B cell (primary cell): Measurements from ENCODE around the gene HOXA9.

Source experiments
- EZH2 ChIP-seq: IDR thresholded peaks from 2 replicates; pipeline ENCODE4 v1.6.1; 2012; ENCODE audit warnings: borderline replicate concordance, low read depth, mild to moderate bottlenecking, moderate library complexity, low read length; ENCODE audit not compliant: insufficient read depth, poor library complexity, severe bottlenecking
- TF ChIP-seq, protein P1 (sequence below): fragments of 200-600 bp; IDR thresholded peaks from one replicate; pipeline ENCODE4 v1.8.0; 2022; ENCODE audit warnings: antibody characterized with exemption, mild to moderate bottlenecking

DNA sequence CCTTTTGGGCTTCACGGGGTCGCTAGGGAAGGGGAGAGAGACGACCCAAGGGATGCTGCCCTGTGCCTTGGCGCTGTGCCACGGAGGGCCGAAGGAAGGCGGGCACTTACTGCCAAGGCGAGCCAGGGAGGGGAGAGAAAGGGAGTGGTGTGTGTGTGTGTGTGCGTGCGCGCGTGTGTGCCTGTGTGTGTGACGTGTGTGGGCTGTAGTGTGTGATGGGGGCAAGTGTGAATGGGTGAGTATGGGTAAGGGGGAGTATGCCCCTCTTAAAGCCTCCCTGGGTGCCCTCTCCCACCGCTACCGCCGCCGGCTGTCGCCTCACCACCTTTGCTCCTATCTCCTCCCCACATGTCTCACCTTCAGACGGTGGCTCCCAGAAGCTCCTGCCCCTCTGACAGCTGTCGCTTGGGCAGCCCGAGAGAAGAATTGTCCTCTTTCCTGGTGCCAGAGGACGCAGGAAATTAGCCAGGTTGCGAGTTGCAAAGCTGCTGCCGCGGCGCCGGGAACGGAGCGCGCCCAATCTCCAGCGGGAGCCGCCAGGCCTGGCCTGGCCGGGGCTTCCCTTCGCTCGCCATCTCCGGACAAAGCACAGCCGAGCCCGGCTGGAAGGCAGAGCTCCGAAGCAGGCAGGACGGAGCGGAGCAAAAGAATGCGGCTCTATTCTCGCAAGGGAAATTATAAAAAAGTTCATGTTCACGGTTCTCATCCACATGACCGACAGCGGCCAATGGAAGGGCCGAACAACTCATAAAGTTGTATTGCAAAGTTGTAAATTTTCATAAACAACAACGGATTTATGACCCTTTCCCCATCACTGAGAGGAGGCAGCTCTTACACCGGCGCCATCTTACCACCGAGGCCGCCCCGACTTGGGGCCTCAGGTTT is 13.2 kb downstream of the HOXA9 start, which contains the start of gene HOXA3:
- TF ChIP-seq EZH2, result peak; percentile 75
- TF ChIP-seq, protein P1, sequence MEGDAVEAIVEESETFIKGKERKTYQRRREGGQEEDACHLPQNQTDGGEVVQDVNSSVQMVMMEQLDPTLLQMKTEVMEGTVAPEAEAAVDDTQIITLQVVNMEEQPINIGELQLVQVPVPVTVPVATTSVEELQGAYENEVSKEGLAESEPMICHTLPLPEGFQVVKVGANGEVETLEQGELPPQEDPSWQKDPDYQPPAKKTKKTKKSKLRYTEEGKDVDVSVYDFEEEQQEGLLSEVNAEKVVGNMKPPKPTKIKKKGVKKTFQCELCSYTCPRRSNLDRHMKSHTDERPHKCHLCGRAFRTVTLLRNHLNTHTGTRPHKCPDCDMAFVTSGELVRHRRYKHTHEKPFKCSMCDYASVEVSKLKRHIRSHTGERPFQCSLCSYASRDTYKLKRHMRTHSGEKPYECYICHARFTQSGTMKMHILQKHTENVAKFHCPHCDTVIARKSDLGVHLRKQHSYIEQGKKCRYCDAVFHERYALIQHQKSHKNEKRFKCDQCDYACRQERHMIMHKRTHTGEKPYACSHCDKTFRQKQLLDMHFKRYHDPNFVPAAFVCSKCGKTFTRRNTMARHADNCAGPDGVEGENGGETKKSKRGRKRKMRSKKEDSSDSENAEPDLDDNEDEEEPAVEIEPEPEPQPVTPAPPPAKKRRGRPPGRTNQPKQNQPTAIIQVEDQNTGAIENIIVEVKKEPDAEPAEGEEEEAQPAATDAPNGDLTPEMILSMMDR, result no peak
